BLaER1 treated with 17β-estradiol and CSF1 and Interleukin-3, amounts not matched to agents 10 nM and 100 nM (cell line): ENCODE data around the gene VRTN.
"Not testable (repeated sequence)": the region's sequence is repeated elsewhere in the genome, so short reads cannot be mapped to it uniquely, and the experiment has no call there.

ENCODE experiments used
- H3K27ac ChIP-seq, 11 experiments: shearing (Covaris generic); formaldehyde crosslinking; 2 replicates each; pipeline ENCODE4 v1.8.1; 2022
- H3K27me3 ChIP-seq, 11 experiments: shearing (Covaris generic); formaldehyde crosslinking; 2 replicates each; pipeline ENCODE4 v1.8.1; 2022
- H3K36me3 ChIP-seq, 11 experiments: shearing (Covaris generic); formaldehyde crosslinking; 2 replicates each; pipeline ENCODE4 v1.8.1; 2022
- H3K4me1 ChIP-seq, 10 experiments: shearing (Covaris generic); formaldehyde crosslinking; 2 replicates each; pipeline ENCODE4 v1.8.1; 2022
- H3K4me2 ChIP-seq, 11 experiments: shearing (Covaris generic); formaldehyde crosslinking; 2 replicates each; pipeline ENCODE4 v1.8.1; 2022
- H3K4me3 ChIP-seq, 10 experiments: shearing (Covaris generic); formaldehyde crosslinking; 2 replicates each; pipeline ENCODE4 v1.8.1; 2022
- H3K9ac ChIP-seq, 11 experiments: shearing (Covaris generic); formaldehyde crosslinking; 2 replicates each; pipeline ENCODE4 v1.8.1; 2022
- H3K9me3 ChIP-seq, 11 experiments: shearing (Covaris generic); formaldehyde crosslinking; replicated peaks in 1 of 11; 2 replicates each; pipeline ENCODE4 v1.8.1; 2022
- H4K20me1 ChIP-seq, 11 experiments: shearing (Covaris generic); formaldehyde crosslinking; 2 replicates each; pipeline ENCODE4 v1.8.1; 2022
- Cebpa-rat ChIP-seq, 11 experiments: shearing (Covaris generic); IDR thresholded peaks; 2 replicates each; pipeline ENCODE4 v1.8.1; 2022

Gene VRTN

DNA sequence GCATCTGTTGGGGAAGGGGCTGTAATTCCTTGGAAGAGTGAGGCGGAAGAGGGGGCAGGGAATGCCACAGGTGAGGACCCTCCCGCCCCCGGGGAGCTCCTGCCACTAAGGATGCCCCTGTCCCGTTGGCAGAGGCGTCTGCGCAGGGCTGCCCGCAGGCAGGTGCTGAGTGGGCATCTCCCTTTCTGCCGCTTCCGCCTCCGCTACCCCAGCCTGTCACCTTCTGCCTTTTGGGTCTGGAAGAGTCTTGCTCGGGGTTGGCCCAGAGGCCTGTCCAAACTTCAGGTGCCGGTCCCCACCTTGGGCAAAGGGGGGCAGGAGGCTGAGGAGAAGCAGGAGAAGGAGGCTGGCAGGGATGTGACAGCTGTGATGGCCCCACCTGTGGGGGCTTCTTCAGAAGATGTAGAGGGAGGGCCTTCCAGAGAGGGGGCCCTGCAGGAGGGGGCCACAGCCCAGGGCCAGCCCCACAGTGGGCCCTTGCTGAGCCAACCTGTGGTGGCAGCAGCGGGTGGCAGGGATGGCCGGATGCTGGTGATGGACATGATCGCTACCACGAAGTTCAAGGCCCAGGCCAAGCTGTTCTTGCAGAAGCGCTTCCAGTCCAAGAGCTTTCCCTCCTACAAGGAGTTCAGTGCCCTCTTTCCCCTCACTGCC lies 10.0 kb downstream of the VRTN start:
- no peak for TF ChIP-seq Cebpa-rat (IDR thresholded peaks at IDR 0.05)
- Histone ChIP-seq H4K20me1 (peaks cover 0 to 5% (median 0%) of the 10 kb centered on the region in 11 experiments; a peak in 1 of 22 replicates), H3K27me3 (no peaks in the 10 kb centered on the region), H3K9me3 (no peaks in the 10 kb centered on the region), H3K9ac (no peak overlapping the region; a peak in 1 of 22 replicates), H3K4me1 (peaks cover 0 to 4% (median 0%) of the 10 kb centered on the region in 10 experiments; a peak in 3 of 20 replicates), H3K27ac (no peak overlapping the region), H3K4me2 (no peak overlapping the region), H3K36me3 (no peaks in the 10 kb centered on the region), H3K4me3 (no peak overlapping the region)

DNA sequence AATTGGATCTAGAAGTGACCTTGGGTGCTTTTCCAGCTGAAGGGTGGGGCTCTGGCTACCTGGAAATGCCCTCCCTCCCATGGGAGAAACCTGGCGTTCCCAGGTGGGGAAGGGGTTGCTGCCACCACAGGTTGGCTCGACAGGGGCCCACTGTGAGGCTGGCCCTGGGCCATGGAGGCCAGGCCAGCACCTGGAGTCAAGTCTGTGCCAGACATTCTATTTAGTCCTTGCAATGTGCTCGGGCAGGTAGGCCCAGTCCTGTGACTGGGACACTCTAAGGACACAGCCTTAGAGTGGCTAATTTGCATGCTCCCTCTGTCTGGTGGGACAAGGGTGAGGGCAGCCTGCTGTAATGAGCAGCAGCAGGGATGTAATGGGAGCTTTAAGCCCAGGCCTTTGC lies 11.9 kb downstream of the VRTN start:
- Histone ChIP-seq H3K4me2 (no peak overlapping the region), H3K9me3 (no peaks in the 10 kb centered on the region), H3K4me1 (peaks cover 0 to 4% (median 0%) of the 10 kb centered on the region in 10 experiments; a peak in 3 of 20 replicates), H3K27me3 (no peaks in the 10 kb centered on the region), H3K27ac (no peak overlapping the region), H3K4me3 (no peak overlapping the region), H3K9ac (no peak overlapping the region), H4K20me1 (peaks cover 0 to 5% (median 0%) of the 10 kb centered on the region in 11 experiments; a peak in 1 of 22 replicates), H3K36me3 (no peaks in the 10 kb centered on the region)
- TF ChIP-seq Cebpa-rat (IDR thresholded peaks at IDR 0.05) = no peak

DNA sequence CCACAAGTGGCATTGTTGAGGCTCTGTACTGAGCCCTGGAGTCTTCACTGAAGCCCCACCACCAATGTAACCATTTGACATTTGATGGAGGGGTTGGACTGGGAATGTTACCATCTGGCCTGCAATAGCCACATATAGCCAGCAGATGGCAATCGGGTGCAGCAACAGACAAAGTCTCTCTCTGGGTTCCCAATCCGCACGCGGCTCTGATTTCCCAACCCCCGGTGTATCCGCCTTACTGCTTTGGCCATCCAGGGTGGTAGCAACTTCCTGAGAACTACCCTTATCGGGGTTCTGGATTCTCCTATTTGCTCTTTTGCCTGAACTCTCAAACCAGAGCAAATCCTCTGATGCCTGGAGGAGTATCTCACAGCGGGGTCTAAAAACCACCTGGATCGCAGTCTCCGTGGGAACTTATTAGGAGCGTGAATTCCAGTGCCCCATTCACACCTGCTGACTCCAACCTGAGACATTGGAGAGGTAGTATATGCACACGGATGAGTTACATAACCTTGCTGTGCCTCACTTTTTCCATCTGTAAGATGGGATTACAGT lies 14.2 kb downstream of the VRTN start:
- 0 out of 22 replicates have a peak overlapping the region, but pooled peaks of 1 of the 11 experiments have one; percentile 19 for H3K9ac ChIP-seq
- peaks cover 0 to 5% (median 0%) of the 10 kb centered on the region in 11 experiments; a peak in 1 of 22 replicates for H4K20me1 ChIP-seq
- TF ChIP-seq Cebpa-rat (IDR thresholded peaks at IDR 0.05) = peak in 2 of 11 experiments; percentile 35 to 42; a peak in 2 of 22 replicates
- H3K9me3 ChIP-seq = no peaks in the 10 kb centered on the region
- H3K4me1 ChIP-seq = peaks cover 0 to 4% (median 0%) of the 10 kb centered on the region in 10 experiments; a peak in 3 of 20 replicates
- no peaks in the 10 kb centered on the region for H3K36me3 ChIP-seq
- peak overlapping the region in 8 of 11 experiments; percentile 6 to 44 (median 16); a peak in 10 of 22 replicates for H3K4me2 ChIP-seq
- no peak overlapping the region for H3K4me3 ChIP-seq
- H3K27me3 ChIP-seq = no peaks in the 10 kb centered on the region
- H3K27ac ChIP-seq = no peak overlapping the region

DNA sequence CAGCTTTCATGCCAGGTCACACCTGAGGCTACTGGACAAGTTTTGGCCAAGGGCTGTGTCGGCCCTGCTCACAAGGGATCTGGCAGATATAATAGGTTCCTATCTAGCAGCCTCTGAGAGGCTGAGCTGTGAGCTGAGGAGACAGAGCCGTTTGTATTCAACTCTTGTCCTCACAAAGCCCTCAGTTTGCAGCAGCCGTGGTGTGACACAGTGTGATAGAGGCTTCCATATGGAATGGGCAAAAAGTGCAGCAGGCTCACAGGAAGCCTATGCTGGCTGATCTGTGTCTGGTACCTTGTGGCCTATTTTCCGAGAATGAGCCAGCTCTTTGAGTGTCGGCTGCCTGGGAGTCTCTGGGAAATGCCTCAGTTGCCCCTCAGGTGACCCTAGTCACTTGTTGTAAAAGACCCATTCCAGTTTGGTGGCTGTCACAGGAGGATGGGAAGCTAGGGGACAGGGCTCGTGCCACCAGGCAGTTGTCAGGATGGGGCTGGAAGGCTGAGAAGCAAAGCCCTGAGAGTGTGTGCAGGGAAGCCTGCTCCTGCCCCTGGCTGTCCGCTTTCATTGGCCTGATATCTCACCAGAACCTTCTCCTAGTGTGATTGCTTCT lies 16.1 kb downstream of the VRTN start:
- Histone ChIP-seq H3K4me2 (no peak overlapping the region), H3K27me3 (no peaks in the 10 kb centered on the region), H3K4me1 (peaks cover 0 to 4% (median 0%) of the 10 kb centered on the region in 10 experiments; a peak in 3 of 20 replicates), H3K4me3 (no peak overlapping the region), H3K27ac (no peak overlapping the region), H3K9ac (no peak overlapping the region), H3K36me3 (no peaks in the 10 kb centered on the region), H3K9me3 (no peaks in the 10 kb centered on the region), H4K20me1 (peaks cover 0 to 5% (median 0%) of the 10 kb centered on the region in 11 experiments; a peak in 1 of 22 replicates)
- no peak for TF ChIP-seq Cebpa-rat (IDR thresholded peaks at IDR 0.05)

DNA sequence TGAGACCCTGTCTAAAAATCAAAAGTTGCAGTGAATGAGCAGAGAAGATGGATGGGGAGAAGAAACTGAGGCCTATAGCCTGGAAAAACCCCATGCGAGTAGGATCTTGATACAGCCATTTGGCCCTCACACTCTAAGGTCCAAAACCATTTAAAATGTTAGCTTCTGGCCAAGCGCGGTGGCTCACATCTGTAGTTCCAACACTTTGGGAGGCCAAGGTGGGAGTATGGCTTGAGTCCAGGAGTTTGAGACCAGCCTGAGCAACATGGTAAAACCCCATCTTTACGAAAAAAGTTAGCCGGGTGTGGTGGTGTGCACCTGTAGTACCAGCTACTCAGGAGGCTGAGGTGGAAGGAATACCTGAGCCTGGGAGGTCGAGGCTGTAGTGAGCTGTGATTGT lies 19.8 kb downstream of the VRTN start:
- no peak for TF ChIP-seq Cebpa-rat (IDR thresholded peaks at IDR 0.05)

DNA sequence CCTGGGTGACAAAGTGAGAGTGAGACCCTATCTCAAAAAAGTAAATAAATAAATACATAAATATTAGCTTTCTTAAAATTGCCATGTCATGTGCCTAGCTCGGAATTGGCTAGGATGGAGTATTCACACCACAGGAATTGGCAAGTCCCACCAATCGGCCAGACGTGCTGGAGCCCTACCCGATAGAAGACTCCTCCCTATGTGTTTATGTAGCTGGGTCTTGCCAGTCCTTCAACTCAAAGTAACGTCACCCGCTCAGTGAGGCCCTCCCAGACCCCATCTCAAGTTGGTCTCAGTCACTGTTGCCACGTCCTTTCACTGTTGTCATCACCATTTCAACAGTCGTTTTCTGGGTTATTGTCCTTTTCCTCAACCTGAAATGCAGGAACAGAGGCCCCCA lies 20.2 kb downstream of the VRTN start:
- Histone ChIP-seq H3K4me2 (no peak overlapping the region), H3K27me3 (no peaks in the 10 kb centered on the region), H3K27ac (no peak overlapping the region), H3K36me3 (no peaks in the 10 kb centered on the region), H3K4me3 (no peak overlapping the region), H3K4me1 (peaks cover 4 to 24% (median 16%) of the 10 kb centered on the region in 10 experiments; a peak in 16 of 20 replicates), H3K9me3 (no peaks in the 10 kb centered on the region), H3K9ac (no peak overlapping the region), H4K20me1 (no peaks in the 10 kb centered on the region)
- no peak for TF ChIP-seq Cebpa-rat (IDR thresholded peaks at IDR 0.05)

More for the DNA sequence above, 19.8 kb downstream of the VRTN start:
- Histone ChIP-seq H3K9me3 (no peaks in the 10 kb centered on the region), H3K9ac (no peak overlapping the region), H3K4me1 (peaks cover 4 to 24% (median 16%) of the 10 kb centered on the region in 10 experiments; a peak in 16 of 20 replicates), H3K27me3 (no peaks in the 10 kb centered on the region), H3K4me2 (no peak overlapping the region), H4K20me1 (no peaks in the 10 kb centered on the region), H3K36me3 (no peaks in the 10 kb centered on the region), H3K27ac (no peak overlapping the region), H3K4me3 (no peak overlapping the region)

DNA sequence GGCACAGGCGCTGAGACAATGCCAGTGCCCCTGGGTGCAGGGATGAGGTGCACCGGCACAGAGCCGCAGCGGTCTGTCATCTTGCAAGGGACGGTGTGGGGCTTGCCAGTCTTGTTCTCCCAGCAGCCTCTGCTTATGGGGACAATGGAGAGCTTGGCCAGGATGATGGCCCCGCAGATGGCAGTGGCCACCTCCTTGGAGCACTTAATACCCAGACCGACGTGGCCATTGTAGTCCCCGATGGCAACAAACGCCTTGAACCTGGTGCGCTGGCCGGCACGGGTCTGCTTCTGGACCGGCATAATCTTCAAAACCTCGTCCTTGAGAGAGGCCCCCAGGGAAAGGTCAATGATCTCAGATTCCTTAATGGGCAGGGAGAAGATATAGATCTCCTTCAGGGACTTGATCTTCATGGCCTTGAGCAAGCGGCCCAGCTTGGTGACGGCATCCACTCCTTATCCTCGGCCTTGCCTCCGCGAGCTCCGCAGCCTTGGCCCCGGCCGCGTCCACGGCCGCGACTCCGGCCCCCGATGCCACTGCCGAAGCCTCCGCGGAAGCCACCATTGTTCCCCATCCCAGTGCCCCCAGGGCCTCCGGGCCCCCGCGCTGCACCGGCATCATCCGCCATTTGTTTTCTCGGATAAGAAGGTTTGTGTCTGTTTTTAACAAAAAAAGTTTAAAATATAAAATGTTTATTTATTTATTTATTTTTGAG lies 29.9 kb downstream of the VRTN start:
- no peak overlapping the region for H3K9ac ChIP-seq
- TF ChIP-seq Cebpa-rat (IDR thresholded peaks at IDR 0.05) = no peak
- H3K36me3 ChIP-seq = no peaks in the 10 kb centered on the region
- no peaks in the 10 kb centered on the region for H3K9me3 ChIP-seq
- H4K20me1 ChIP-seq = no peaks in the 10 kb centered on the region
- no peak overlapping the region for H3K27ac ChIP-seq
- no peaks in the 10 kb centered on the region for H3K27me3 ChIP-seq
- no peaks in the 10 kb centered on the region; a peak in 1 of 20 replicates for H3K4me1 ChIP-seq
- no peak overlapping the region for H3K4me2 ChIP-seq
- H3K4me3 ChIP-seq = no peak overlapping the region

DNA sequence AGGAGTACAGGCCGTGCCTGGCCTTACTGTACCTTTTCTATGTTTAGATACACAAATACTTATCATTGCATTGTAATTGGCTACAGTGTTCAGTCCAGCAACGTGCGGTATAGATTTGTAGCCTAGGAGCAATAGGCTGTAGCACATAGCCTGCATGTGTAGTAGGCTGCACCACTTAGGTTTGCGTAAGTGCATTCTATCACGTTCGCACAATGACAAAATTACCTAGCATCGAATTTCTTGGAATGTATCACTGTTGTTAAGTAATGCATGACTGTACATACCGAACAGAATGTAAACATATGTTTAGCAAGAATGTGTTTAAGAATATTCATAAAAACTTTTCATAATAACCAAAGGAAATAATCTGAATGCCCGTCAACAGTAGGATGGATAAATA lies 31.9 kb downstream of the VRTN start:
- H3K9ac ChIP-seq = no peak overlapping the region
- no peaks in the 10 kb centered on the region for H3K9me3 ChIP-seq
- no peaks in the 10 kb centered on the region for H4K20me1 ChIP-seq
- TF ChIP-seq Cebpa-rat (IDR thresholded peaks at IDR 0.05) = no peak
- no peak overlapping the region for H3K4me3 ChIP-seq
- no peaks in the 10 kb centered on the region for H3K36me3 ChIP-seq
- no peak overlapping the region for H3K27ac ChIP-seq
- no peak overlapping the region for H3K4me2 ChIP-seq
- H3K27me3 ChIP-seq = no peaks in the 10 kb centered on the region
- H3K4me1 ChIP-seq = no peaks in the 10 kb centered on the region

DNA sequence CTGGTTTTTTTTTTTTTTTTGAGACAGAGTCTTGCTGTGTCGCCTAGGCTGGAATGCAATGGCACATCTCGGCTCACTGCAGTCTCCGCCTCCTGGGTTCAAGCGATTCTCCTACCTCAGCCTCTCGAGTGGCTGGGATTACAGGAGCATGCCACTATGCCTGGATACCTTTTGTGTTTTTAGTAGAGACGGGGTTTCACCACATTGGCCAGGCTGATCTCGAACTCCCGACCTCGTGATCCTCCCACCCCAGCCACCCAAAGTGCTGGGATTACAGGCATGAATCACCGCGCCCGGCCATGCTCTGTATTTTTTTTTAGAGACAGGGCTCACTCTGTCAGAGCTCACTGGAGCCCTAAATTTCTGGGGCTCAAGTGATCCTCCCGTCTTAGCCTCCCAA lies 32.6 kb downstream of the VRTN start:
- H3K4me2 ChIP-seq = no peak overlapping the region
- H3K27ac ChIP-seq = no peak overlapping the region
- TF ChIP-seq Cebpa-rat (IDR thresholded peaks at IDR 0.05) = no peak
- no peaks in the 10 kb centered on the region for H3K27me3 ChIP-seq
- H3K9me3 ChIP-seq = no peaks in the 10 kb centered on the region
- no peak overlapping the region for H3K4me3 ChIP-seq
- H3K4me1 ChIP-seq = no peaks in the 10 kb centered on the region
- no peak overlapping the region for H3K9ac ChIP-seq
- H4K20me1 ChIP-seq = no peaks in the 10 kb centered on the region
- H3K36me3 ChIP-seq = no peaks in the 10 kb centered on the region

DNA sequence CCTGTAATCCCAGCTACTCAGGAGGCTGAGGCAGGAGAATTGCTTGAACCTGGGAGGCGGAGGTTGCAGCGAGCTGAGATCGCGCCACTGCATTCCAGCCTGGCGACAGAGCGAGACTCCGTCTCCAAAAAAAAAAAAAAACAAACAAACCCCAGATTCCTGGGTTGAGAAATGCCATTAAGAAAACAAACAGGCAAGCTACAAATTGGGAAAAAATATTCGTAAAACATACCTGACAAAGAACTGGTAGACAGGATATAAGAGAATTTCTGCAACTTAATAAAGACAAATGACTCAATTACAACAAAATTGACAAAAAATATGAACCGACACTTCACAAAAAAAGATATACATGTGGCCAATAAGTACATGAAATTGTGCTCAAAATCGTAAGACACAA lies 33.3 kb downstream of the VRTN start:
- H3K27me3 ChIP-seq, H3K27ac ChIP-seq, H3K9me3 ChIP-seq, H3K9ac ChIP-seq, H4K20me1 ChIP-seq, H3K36me3 ChIP-seq, H3K4me1 ChIP-seq, H3K4me3 ChIP-seq, H3K4me2 ChIP-seq: not testable (repeated sequence)
